Epithelial cell of alveolus of lung (primary cell): ENCODE results near the gene CGB3. TPM values are rescaled to one million over a fixed set of nuclear protein-coding genes. Genes with fewer than 3 reads are reported as not detected.

Experiments
- total RNA-seq: library from RNA; depleted of rRNA; stranded (reverse); fragments of >200 nt; gene quantifications from 2 replicates; pipeline ENCODE4 v1.2.1, GENCODE V29; 2015

CGB3 gene
- 1.3 TPM in 1 of 2 replicates, not detected in the other for total RNA-seq

DNA sequence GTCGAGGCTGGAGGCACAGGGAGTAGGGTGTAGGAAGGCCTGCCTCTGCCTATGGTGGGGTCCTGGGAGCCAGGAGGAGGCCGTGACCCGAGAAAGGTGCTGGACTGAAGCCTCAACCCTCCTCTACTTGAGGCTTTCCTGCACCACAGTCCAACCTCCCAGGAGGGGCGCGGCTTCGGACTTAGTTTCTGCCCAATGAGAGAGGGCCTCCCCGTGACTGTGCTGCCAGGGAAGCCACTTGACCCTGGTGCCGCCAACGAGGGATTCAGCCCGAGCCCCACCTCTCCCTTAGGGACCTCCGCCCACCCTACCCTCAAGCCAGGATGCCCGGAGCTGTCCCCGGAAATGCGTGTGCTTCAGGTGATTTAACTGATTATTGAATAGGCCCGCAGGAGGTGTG is at the start of gene CGB3:
Gene CGB3 (minus strand): TSS at position 101 of the 400 bp plus-strand sequence. CDS start 362 bp downstream, outside the sequence.

DNA sequence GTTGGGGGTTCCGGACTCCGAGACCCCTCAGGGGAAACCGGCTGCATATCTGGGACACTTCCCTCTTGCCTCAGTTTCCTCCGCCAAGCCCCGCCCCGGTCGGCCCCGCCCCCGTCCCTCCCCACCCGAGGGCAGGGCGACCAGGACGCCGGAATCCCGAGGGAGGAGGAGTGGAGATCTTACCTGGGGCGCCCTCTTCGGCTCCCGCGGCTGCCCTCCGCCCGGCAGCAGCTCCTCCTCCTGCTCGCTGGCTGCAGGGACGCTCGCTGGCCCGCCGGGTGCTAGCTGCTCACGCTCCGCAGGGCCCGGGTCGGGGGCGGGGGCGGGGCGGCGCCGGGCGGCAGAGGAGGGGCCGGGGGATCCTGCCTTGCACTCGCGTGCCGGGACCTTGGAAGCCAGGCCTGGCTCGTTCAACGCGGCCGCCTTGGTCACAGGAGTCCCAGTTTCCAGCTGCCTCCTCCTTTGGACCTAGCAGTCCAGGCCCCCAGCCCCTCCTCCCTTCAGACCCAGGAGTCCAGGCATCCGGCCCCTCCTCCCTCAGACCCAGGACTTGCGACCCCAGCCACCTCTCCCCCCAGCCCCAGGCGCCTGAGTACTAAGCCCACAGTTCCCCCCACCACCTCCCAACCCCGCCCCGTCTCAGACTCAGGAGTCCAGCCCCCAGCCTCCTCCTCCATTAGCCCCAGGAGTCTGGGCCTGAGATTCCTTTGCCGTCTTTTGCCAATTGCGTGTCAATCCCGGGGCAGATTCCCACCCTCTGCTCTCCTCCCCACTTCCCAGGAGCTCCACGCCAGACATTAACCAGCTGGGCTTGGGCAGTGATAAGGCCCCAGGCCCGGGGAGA is 40.9 kb upstream of the CGB3 start, which contains the start of gene NTF4:
Gene NTF4 (minus strand): TSS at position 51 of the 844 bp plus-strand sequence. CDS start 2,821 bp downstream, outside the sequence.

DNA sequence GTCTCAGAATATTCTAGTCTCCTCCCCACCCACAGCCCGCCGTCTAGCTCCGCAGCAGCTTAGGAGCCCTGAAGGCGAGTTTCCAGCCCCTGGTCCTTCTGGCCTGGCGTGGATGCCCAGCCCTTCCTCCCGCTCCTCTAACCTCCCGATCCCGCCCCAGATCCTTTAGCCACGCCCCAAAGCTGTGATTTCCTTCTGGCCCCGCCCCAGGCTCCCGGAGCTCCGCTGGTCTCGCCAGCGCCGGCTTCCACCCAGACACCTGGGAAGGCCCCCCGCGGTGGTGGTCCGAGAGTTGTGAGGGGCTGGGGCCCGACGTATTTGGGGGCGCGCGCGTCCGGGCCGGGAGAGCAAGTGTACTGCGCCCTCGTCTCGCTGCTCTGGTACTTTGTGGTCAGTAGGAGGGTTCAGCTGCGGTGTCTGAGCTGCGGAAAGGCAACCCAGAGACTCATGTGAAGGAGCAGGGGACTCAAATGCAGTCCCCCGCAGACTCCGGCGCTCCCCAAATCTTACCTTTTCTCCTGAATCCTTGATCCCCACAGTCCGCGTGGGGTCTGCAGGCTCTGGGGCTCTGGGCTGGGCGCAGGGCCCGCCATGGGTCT is 33.6 kb upstream of the CGB3 start, which contains the start of gene CGB7:
Gene CGB7 (minus strand): TSS at position 114 of the 599 bp plus-strand sequence. CDS start 2,374 bp downstream, outside the sequence.

DNA sequence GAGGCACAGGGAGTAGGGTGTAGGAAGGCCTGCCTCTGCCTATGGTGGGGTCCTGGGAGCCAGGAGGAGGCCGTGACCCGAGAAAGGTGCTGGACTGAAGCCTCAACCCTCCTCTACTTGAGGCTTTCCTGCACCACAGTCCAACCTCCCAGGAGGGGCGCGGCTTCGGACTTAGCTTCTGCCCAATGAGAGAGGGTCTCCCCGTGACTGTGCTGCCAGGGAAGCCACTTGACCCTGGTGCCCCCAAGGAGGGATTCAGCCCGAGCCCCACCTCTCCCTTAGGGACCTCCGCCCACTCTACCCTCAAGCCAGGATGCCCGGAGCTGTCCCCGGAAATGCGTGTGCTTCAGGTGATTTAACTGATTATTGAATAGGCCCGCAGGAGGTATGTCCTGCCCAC is 24.9 kb upstream of the CGB3 start, which contains the start of gene CGB8:
Gene CGB8 (minus strand): TSS at position 101 of the 400 bp plus-strand sequence. CDS start 372 bp downstream, outside the sequence.

DNA sequence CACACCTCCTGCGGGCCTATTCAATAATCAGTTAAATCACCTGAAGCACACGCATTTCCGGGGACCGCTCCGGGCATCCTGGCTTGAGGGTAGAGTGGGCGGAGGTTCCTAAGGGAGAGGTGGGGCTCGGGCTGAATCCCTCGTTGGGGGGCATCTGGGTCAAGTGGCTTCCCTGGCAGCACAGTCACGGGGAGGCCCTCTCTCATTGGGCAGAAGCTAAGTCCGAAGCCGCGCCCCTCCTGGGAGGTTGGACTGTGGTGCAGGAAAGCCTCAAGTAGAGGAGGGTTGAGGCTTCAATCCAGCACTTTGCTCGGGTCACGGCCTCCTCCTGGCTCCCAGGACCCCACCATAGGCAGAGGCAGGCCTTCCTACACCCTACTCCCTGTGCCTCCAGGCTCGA is 19.4 kb upstream of the CGB3 start, which contains the start of gene CGB5:
Gene CGB5 (plus strand): TSS at position 301 of the 400 bp plus-strand sequence. CDS start 362 bp downstream, outside the sequence.

DNA sequence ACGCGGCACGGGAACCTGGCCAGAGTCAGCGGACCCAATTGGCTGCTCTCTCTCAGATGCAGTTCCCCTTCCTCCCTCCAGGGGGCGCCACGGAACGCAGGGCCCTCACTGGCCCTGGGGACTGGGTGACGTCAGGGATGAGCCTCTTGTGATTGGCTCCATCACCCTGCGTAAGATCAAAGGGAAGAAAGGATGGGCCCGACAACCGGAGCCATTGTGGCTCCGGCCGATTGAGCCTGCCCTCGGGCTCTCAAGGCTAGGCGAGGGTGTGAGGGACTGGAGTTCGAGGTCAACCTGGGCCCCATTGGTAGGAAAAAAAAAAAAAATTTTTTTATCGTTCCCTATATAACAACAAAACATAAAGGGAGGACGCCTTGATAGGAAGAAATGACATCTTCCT is 12.7 kb upstream of the CGB3 start, which contains the start of gene CGB1:
Gene CGB1 (minus strand): TSS at position 81 of the 400 bp plus-strand sequence. CDS start 184 bp downstream, outside the sequence.

DNA sequence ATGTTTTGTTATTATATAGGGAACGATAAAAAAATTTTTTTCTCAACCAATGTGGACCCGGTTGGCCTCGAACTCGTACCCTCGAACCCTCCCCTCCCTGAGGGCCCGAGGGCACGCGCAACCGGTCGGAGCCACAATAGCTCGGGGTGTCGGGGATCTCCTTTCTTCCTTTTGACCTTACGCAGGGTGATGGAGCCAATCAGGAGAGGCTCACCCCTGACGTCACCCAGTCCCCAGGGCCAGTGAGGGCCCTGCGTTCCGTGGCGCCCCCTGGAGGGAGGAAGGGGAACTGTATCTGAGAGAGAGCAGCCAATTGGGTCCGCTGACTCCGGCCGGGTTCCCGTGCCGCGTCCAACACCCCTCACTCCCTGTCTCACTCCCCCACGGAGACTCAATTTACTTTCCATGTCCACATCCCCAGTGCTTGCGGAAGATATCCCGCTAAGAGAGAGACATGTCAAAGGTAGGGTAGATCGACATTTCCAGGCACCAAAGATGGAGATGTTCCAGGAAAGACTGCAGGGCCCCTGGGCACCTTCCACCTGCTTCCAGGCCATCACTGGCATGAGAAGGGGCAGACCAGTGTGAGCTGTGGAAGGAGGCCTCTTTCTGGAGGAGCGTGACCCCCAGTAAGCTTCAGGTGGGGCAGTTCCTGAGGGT is 7.6 kb upstream of the CGB3 start, which contains the start of gene CGB2:
Gene CGB2 (plus strand): TSS at position 249 of the 660 bp plus-strand sequence. CDS start 206 bp downstream, at position 455.

DNA sequence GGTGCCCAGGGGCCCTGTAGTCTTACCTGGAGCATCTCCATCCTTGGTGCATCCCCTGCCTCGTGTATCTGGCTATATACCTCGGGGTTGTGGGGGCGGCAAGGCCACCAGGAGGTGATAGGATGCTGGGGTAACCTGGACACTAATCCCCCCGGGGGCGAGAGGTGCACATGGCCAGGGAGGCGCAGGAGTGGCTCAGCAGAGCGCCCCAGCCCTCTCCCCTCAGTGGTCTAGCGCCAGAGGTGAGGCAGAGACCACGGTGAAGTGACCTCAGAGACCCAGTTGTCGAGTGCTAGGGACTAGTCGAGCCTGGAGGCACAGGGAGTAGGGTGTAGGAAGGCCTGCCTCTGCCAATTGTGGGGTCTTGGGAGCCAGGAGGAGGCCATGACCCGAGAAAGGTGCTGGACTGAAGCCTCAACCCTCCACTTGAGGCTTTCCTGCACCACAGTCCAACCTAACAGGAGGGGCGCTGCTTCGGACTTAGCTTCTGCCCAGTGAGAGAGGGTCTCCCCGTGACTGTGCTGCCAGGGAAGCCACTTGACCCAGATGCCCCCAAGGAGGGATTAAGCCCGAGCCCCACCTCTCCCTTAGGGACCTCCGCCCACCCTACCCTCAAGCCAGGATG is 7.0 kb downstream of the CGB3 start, which contains the start of gene LHB:
Gene LHB (minus strand): TSS at position 51 of the 625 bp plus-strand sequence. CDS start 10 bp downstream, at position 41.

DNA sequence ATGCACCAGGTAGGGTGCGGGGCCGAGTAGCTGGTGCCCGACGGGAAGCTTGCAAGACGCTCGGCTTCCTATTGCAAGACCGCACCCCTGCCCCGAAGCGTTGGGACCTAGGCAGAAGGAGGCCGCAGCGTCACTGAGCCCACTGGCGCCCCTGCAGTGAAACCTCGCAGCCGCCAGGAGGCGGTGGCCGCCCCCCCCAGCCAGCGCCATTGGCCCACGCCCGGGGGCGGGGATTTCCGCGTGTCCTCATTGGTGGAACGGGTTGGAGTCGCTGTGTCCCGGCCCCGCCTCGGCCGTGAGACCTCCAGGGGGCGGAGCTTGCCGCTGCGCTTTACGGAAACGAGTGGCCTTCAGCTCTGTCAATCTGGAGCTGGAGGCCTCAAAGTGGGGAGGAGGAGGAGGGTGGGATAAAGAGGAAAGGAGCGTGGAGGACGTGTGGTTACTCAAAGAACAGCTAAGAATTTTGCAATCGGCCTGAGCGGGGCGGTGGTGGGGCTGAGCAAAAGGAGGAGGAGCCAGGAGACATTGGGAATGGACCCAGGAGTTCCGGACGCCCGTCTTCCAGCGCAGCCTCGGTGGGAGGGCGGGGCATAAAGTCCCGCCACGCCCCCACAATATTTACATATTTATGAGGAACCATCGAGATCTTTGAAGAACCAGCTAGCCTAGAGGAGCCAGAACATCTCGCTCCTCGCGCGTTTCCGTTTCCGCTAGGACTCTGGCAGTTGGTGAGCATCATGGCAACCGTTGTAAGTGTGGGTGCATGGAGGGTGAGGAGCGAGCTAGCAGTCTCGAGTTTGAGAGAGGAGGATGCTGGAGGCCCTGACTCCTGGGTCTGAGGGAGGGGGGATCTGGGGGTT is 30.7 kb downstream of the CGB3 start, which contains the start of the genes GYS1 and RUVBL2:
Gene GYS1 (minus strand): TSS at position 135 of the 860 bp plus-strand sequence. CDS start 197 bp downstream, outside the sequence.
Gene RUVBL2 (plus strand): TSS at position 713 of the 860 bp plus-strand sequence. CDS start 25 bp downstream, at position 738.

Other genes with a start within 250 kb of the CGB3 start
- 54.6 and 56.7 TPM in 2 replicates for gene BCAT2, start 213.3 kb downstream of the CGB3 start, total RNA-seq
- 4.0 and 4.6 TPM in 2 replicates for gene HSD17B14, start 187.8 kb downstream of the CGB3 start, total RNA-seq
- 18.4 and 23.8 TPM in 2 replicates for gene PLEKHA4, start 155.7 kb downstream of the CGB3 start, total RNA-seq
- 34.5 and 39.9 TPM in 2 replicates for gene PPP1R15A, start 151.9 kb downstream of the CGB3 start, total RNA-seq
- not detected in 2 replicates for gene TULP2, start 125.6 kb downstream of the CGB3 start, total RNA-seq
- 337 and 467 TPM in 2 replicates for gene NUCB1, start 124.0 kb downstream of the CGB3 start, total RNA-seq
- 0.16 TPM in 1 of 2 replicates, not detected in the other for gene DHDH, start 90.6 kb downstream of the CGB3 start, total RNA-seq
- gene BAX, start 69.5 kb downstream of the CGB3 start, total RNA-seq, result 111 and 161 TPM in 2 replicates
- gene FTL, start 59.0 kb downstream of the CGB3 start, total RNA-seq, result 4,137 and 8,306 TPM in 2 replicates
- gene GYS1, start 31.0 kb downstream of the CGB3 start, total RNA-seq, result 47.3 and 78.4 TPM in 2 replicates
- gene RUVBL2, start 30.4 kb downstream of the CGB3 start, total RNA-seq, result 111 and 241 TPM in 2 replicates
- 0.52 and 1.2 TPM in 2 replicates for gene LHB, start 7.2 kb downstream of the CGB3 start, total RNA-seq
- not detected in 2 replicates for gene CGB2, start 7.6 kb upstream of the CGB3 start, total RNA-seq
- gene CGB1, start 12.6 kb upstream of the CGB3 start, total RNA-seq, result not detected in 2 replicates
- 12.3 TPM in 1 of 2 replicates, not detected in the other for gene CGB5, start 19.5 kb upstream of the CGB3 start, total RNA-seq
- gene CGB8, start 24.8 kb upstream of the CGB3 start, total RNA-seq, result 0.91 TPM in 1 of 2 replicates, not detected in the other
- gene CGB7, start 33.4 kb upstream of the CGB3 start, total RNA-seq, result 0.40 and 2.7 TPM in 2 replicates
- gene NTF4, start 40.5 kb upstream of the CGB3 start, total RNA-seq, result not detected in 2 replicates
- gene KCNA7, start 48.4 kb upstream of the CGB3 start, total RNA-seq, result not detected in 2 replicates
- gene SNRNP70, start 61.1 kb upstream of the CGB3 start, total RNA-seq, result 119 and 145 TPM in 2 replicates
- 3.1 and 7.0 TPM in 2 replicates for gene LIN7B, start 90.0 kb upstream of the CGB3 start, total RNA-seq
- gene C19orf73, start 94.8 kb upstream of the CGB3 start, total RNA-seq, result 0.32 and 4.8 TPM in 2 replicates
- gene PPFIA3, start 95.2 kb upstream of the CGB3 start, total RNA-seq, result 2.1 and 8.9 TPM in 2 replicates
- 0.32 TPM in 1 of 2 replicates, not detected in the other for gene HRC, start 131.1 kb upstream of the CGB3 start, total RNA-seq
- gene TRPM4, start 133.5 kb upstream of the CGB3 start, total RNA-seq, result 12.0 and 12.8 TPM in 2 replicates